ENCODE data around the gene TRIO. TPM values are rescaled to one million over a fixed set of nuclear protein-coding genes. Genes with fewer than 3 reads are reported as not detected.

Gene TRIO
- total RNA-seq, 1 experiment from 2014 or later = 136 TPM

DNA sequence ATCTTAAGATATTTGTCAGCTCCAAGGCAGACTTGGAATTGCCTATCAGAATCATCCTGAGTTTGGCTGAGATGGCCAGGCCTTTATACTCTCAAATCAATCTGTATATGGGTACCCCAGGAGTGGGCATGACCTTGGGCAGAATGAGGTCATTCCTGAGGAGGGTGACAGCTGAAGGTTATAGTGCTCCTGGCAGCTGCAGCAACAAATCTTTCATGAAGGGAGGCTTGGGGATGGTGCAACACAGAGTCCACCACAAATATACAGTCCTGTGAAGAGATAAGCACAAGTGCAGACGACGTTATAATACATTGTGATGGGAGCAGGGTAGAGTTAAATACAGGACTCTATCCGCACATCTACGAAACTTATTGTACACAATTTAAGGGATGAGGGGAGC is 21.1 kb upstream of the TRIO start:
- intact Hi-C loops (cut with micrococcal nuclease) = no loop called here
- TF ChIP-seq, protein P1, sequence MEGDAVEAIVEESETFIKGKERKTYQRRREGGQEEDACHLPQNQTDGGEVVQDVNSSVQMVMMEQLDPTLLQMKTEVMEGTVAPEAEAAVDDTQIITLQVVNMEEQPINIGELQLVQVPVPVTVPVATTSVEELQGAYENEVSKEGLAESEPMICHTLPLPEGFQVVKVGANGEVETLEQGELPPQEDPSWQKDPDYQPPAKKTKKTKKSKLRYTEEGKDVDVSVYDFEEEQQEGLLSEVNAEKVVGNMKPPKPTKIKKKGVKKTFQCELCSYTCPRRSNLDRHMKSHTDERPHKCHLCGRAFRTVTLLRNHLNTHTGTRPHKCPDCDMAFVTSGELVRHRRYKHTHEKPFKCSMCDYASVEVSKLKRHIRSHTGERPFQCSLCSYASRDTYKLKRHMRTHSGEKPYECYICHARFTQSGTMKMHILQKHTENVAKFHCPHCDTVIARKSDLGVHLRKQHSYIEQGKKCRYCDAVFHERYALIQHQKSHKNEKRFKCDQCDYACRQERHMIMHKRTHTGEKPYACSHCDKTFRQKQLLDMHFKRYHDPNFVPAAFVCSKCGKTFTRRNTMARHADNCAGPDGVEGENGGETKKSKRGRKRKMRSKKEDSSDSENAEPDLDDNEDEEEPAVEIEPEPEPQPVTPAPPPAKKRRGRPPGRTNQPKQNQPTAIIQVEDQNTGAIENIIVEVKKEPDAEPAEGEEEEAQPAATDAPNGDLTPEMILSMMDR (IDR thresholded peaks at IDR 0.05; ENCODE audit: unreplicated experiment) = no peak
- H3K9me3 Mint-ChIP-seq (ENCODE audit: unreplicated experiment) = no peaks in the 10 kb centered on the region
- H3K36me3 Mint-ChIP-seq (ENCODE audit: insufficient read depth, unreplicated experiment) = no peaks in the 10 kb centered on the region
- H3K4me3 Mint-ChIP-seq (ENCODE audit: unreplicated experiment) = no peak overlapping the region
- ChIA-PET CTCF (interaction anchor here (0.5 to 1.2 kb wide), 2 partner anchors 13 to 17 kb away, joined by 3 read pairs; no protein-coding TSS in a partner anchor), POLR2A (no interaction called here)
- H3K27me3 Mint-ChIP-seq (ENCODE audit: insufficient read depth, unreplicated experiment) = no peaks in the 10 kb centered on the region
- BruUV-seq (replicated peaks) = no TSS peak
- no peak overlapping the region for H3K27ac Mint-ChIP-seq (ENCODE audit: low read depth, unreplicated experiment)
- no peaks in the 10 kb centered on the region for H3K4me1 Mint-ChIP-seq (ENCODE audit: insufficient read depth, unreplicated experiment)
- no peak for DNase-seq (ENCODE audit: unreplicated experiment)

DNA sequence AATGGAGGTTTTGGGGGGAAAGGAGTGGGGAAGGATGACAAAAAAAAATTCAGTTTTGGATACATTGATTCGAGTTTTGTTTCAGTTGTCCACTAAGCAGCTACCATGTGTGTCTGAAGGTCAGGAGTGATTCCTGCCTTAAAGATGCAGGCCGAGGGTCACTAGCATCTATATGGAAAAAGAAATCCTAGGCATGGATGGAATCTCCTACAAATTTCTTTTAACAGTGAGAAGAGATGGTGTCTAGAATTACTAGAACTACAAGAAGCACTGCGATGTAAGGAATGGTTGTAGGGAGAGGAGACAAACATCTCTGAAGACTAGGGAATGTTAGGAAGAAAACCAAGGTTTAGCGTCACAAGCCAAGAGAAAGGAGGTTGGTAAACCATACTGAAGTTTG is 19.6 kb upstream of the TRIO start:
- no peaks in the 10 kb centered on the region for H3K27me3 Mint-ChIP-seq (ENCODE audit: insufficient read depth, unreplicated experiment)
- CTCF ChIA-PET = no interaction called here

GRCh38 chr5:14123974-14124482 is 19.1 kb upstream of the TRIO start:
- no peaks in the 10 kb centered on the region for H3K36me3 Mint-ChIP-seq (ENCODE audit: insufficient read depth, unreplicated experiment)
- TF ChIP-seq, protein P1 (IDR thresholded peaks at IDR 0.05; ENCODE audit: unreplicated experiment) = no peak
- no TSS peak for BruUV-seq (replicated peaks)
- no peak overlapping the region for H3K27ac Mint-ChIP-seq (ENCODE audit: low read depth, unreplicated experiment)
- H3K4me3 Mint-ChIP-seq (ENCODE audit: unreplicated experiment) = no peak overlapping the region
- POLR2A ChIA-PET = interaction anchor here (1.5 kb wide), 1 partner anchor 16 kb away, joined by 3 read pairs; no protein-coding TSS in a partner anchor
- CTCF ChIA-PET = no interaction called here
- intact Hi-C loops (cut with micrococcal nuclease) = no loop called here
- H3K27me3 Mint-ChIP-seq (ENCODE audit: insufficient read depth, unreplicated experiment) = no peaks in the 10 kb centered on the region
- H3K4me1 Mint-ChIP-seq (ENCODE audit: insufficient read depth, unreplicated experiment) = no peaks in the 10 kb centered on the region
- no peaks in the 10 kb centered on the region for H3K9me3 Mint-ChIP-seq (ENCODE audit: unreplicated experiment)
- DNase-seq (ENCODE audit: unreplicated experiment) = no peak

More for the DNA sequence above, 19.6 kb upstream of the TRIO start:
- no TSS peak for BruUV-seq (replicated peaks)
- Mint-ChIP-seq H3K9me3 (ENCODE audit: unreplicated experiment) (no peaks in the 10 kb centered on the region), H3K4me1 (ENCODE audit: insufficient read depth, unreplicated experiment) (no peaks in the 10 kb centered on the region), H3K36me3 (ENCODE audit: insufficient read depth, unreplicated experiment) (no peaks in the 10 kb centered on the region), H3K27ac (ENCODE audit: low read depth, unreplicated experiment) (no peak overlapping the region), H3K4me3 (ENCODE audit: unreplicated experiment) (no peak overlapping the region)
- intact Hi-C loops (cut with micrococcal nuclease) = no loop called here
- TF ChIP-seq, protein P1 (IDR thresholded peaks at IDR 0.05; ENCODE audit: unreplicated experiment) = no peak
- no peak for DNase-seq (ENCODE audit: unreplicated experiment)
- POLR2A ChIA-PET = interaction anchor here (1.5 kb wide), 1 partner anchor 15 kb away, joined by 3 read pairs; no protein-coding TSS in a partner anchor

- no peak overlapping the region for H3K27ac Mint-ChIP-seq (ENCODE audit: low read depth, unreplicated experiment)
- no peaks in the 10 kb centered on the region for H3K27me3 Mint-ChIP-seq (ENCODE audit: insufficient read depth, unreplicated experiment)
- no peak overlapping the region for H3K4me3 Mint-ChIP-seq (ENCODE audit: unreplicated experiment)
- BruUV-seq (replicated peaks) = no TSS peak
- no peaks in the 10 kb centered on the region for H3K9me3 Mint-ChIP-seq (ENCODE audit: unreplicated experiment)
- no peaks in the 10 kb centered on the region for H3K4me1 Mint-ChIP-seq (ENCODE audit: insufficient read depth, unreplicated experiment)
- DNase-seq (ENCODE audit: unreplicated experiment) = no peak
- CTCF ChIA-PET = no interaction called here
- POLR2A ChIA-PET = no interaction called here
- TF ChIP-seq, protein P1 (IDR thresholded peaks at IDR 0.05; ENCODE audit: unreplicated experiment) = no peak
- intact Hi-C loops (cut with micrococcal nuclease) = no loop called here
- H3K36me3 Mint-ChIP-seq (ENCODE audit: insufficient read depth, unreplicated experiment) = no peaks in the 10 kb centered on the region
Observed at GRCh38 chr5:14125262-14125661, 17.9 kb upstream of the TRIO start.

Data from MCF 10A (cell line).